ENCODE data around the gene SMAGP.
"Not testable (repeated sequence)": the region's sequence is repeated elsewhere in the genome, so short reads cannot be mapped to it uniquely, and the experiment has no call there.

SMAGP gene

GRCh38 chr12:51270067-51270950, at the start of gene SMAGP:
Gene SMAGP, minus strand, starts transcription at chr12:51270415. Its CDS starts 1,137 bp downstream, at chr12:51269278.
- peak within 1 kb of the TSS; percentile 60 for H3K4me3 ChIP-seq (ENCODE audit: insufficient read length, low read depth)
- H3K27me3 ChIP-seq (ENCODE audit: insufficient read depth, insufficient read length): no peaks in the 10 kb centered on the region
- H3K36me3 ChIP-seq (ENCODE audit: insufficient read depth, insufficient read length, low read length): peaks cover 6% of the 10 kb centered on the region
- no peak for TF ChIP-seq SUZ12 (IDR thresholded peaks at IDR 0.05; ENCODE audit: extremely low read depth, insufficient read depth, insufficient read length)
- no peak for TF ChIP-seq YY1 (IDR thresholded peaks at IDR 0.05; ENCODE audit: insufficient read depth, insufficient read length)
- no peak for TF ChIP-seq ZNF274 (IDR thresholded peaks at IDR 0.05; ENCODE audit: low read depth, low read length)
- no peaks in the 10 kb centered on the region for H3K9me3 ChIP-seq (ENCODE audit: insufficient read depth, low read length)
- H3K4me1 ChIP-seq (ENCODE audit: insufficient read depth, insufficient read length): peaks cover 2% of the 10 kb centered on the region
- DNase-seq (ENCODE audit: low read depth, low spot score): peak; percentile 59
- H3K9ac ChIP-seq (ENCODE audit: insufficient read length, low read depth): peak within 1 kb of the TSS; percentile 92

GRCh38 chr12:51318846-51319599, 48.8 kb upstream of the SMAGP start:
- no peaks in the 10 kb centered on the region for H3K27me3 ChIP-seq (ENCODE audit: insufficient read depth, insufficient read length)
- DNase-seq (ENCODE audit: low read depth, low spot score): no peak
- H3K9me3 ChIP-seq (ENCODE audit: insufficient read depth, low read length): no peaks in the 10 kb centered on the region
- peaks cover 9% of the 10 kb centered on the region for H3K4me1 ChIP-seq (ENCODE audit: insufficient read depth, insufficient read length)
- H3K4me3 ChIP-seq (ENCODE audit: insufficient read length, low read depth): no peak overlapping the region
- no peak overlapping the region for H3K9ac ChIP-seq (ENCODE audit: insufficient read length, low read depth)
- TF ChIP-seq YY1 (IDR thresholded peaks at IDR 0.05; ENCODE audit: insufficient read depth, insufficient read length) (no peak), SUZ12 (IDR thresholded peaks at IDR 0.05; ENCODE audit: extremely low read depth, insufficient read depth, insufficient read length) (no peak), ZNF274 (IDR thresholded peaks at IDR 0.05; ENCODE audit: low read depth, low read length) (no peak)
- H3K36me3 ChIP-seq (ENCODE audit: insufficient read depth, insufficient read length, low read length): no peaks in the 10 kb centered on the region

- not testable (repeated sequence) for H3K4me3 ChIP-seq (ENCODE audit: insufficient read length, low read depth); H3K27me3 ChIP-seq (ENCODE audit: insufficient read depth, insufficient read length); H3K9me3 ChIP-seq (ENCODE audit: insufficient read depth, low read length); H3K9ac ChIP-seq (ENCODE audit: insufficient read length, low read depth); H3K36me3 ChIP-seq (ENCODE audit: insufficient read depth, insufficient read length, low read length); DNase-seq (ENCODE audit: low read depth, low spot score); H3K4me1 ChIP-seq (ENCODE audit: insufficient read depth, insufficient read length)
Measured at GRCh38 chr12:51318057-51318806, 48.0 kb upstream of the SMAGP start.

- no peaks in the 10 kb centered on the region for H3K9me3 ChIP-seq (ENCODE audit: insufficient read depth, low read length)
- H3K4me3 ChIP-seq (ENCODE audit: insufficient read length, low read depth): no peak overlapping the region
- H3K27me3 ChIP-seq (ENCODE audit: insufficient read depth, insufficient read length): no peaks in the 10 kb centered on the region
- H3K36me3 ChIP-seq (ENCODE audit: insufficient read depth, insufficient read length, low read length): no peaks in the 10 kb centered on the region
- DNase-seq (ENCODE audit: low read depth, low spot score): no peak
- H3K9ac ChIP-seq (ENCODE audit: insufficient read length, low read depth): no peak overlapping the region
- TF ChIP-seq SUZ12 (IDR thresholded peaks at IDR 0.05; ENCODE audit: extremely low read depth, insufficient read depth, insufficient read length): no peak
- TF ChIP-seq ZNF274 (IDR thresholded peaks at IDR 0.05; ENCODE audit: low read depth, low read length): no peak
- TF ChIP-seq YY1 (IDR thresholded peaks at IDR 0.05; ENCODE audit: insufficient read depth, insufficient read length): no peak
- no peaks in the 10 kb centered on the region for H3K4me1 ChIP-seq (ENCODE audit: insufficient read depth, insufficient read length)
Measured at GRCh38 chr12:51311389-51311788, 41.2 kb upstream of the SMAGP start.

GRCh38 chr12:51307655-51308593, 37.7 kb upstream of the SMAGP start:
- Histone ChIP-seq H3K9ac (ENCODE audit: insufficient read length, low read depth) (no peak overlapping the region), H3K36me3 (ENCODE audit: insufficient read depth, insufficient read length, low read length) (no peaks in the 10 kb centered on the region), H3K4me3 (ENCODE audit: insufficient read length, low read depth) (no peak overlapping the region), H3K4me1 (ENCODE audit: insufficient read depth, insufficient read length) (no peaks in the 10 kb centered on the region), H3K27me3 (ENCODE audit: insufficient read depth, insufficient read length) (no peaks in the 10 kb centered on the region), H3K9me3 (ENCODE audit: insufficient read depth, low read length) (no peaks in the 10 kb centered on the region)
- TF ChIP-seq ZNF274 (IDR thresholded peaks at IDR 0.05; ENCODE audit: low read depth, low read length) (no peak), YY1 (IDR thresholded peaks at IDR 0.05; ENCODE audit: insufficient read depth, insufficient read length) (no peak), SUZ12 (IDR thresholded peaks at IDR 0.05; ENCODE audit: extremely low read depth, insufficient read depth, insufficient read length) (no peak)
- no peak for DNase-seq (ENCODE audit: low read depth, low spot score)

GRCh38 chr12:51306507-51306906, 36.3 kb upstream of the SMAGP start:
- no peaks in the 10 kb centered on the region for H3K27me3 ChIP-seq (ENCODE audit: insufficient read depth, insufficient read length)

GRCh38 chr12:51300768-51301167, 30.6 kb upstream of the SMAGP start:
- H3K9me3 ChIP-seq (ENCODE audit: insufficient read depth, low read length); H3K36me3 ChIP-seq (ENCODE audit: insufficient read depth, insufficient read length, low read length); H3K4me3 ChIP-seq (ENCODE audit: insufficient read length, low read depth); H3K27me3 ChIP-seq (ENCODE audit: insufficient read depth, insufficient read length); H3K9ac ChIP-seq (ENCODE audit: insufficient read length, low read depth); DNase-seq (ENCODE audit: low read depth, low spot score); H3K4me1 ChIP-seq (ENCODE audit: insufficient read depth, insufficient read length): not testable (repeated sequence)

More at GRCh38 chr12:51306507-51306906, 36.3 kb upstream of the SMAGP start:
- Histone ChIP-seq H3K4me3 (ENCODE audit: insufficient read length, low read depth) (no peak overlapping the region), H3K4me1 (ENCODE audit: insufficient read depth, insufficient read length) (no peaks in the 10 kb centered on the region), H3K36me3 (ENCODE audit: insufficient read depth, insufficient read length, low read length) (no peaks in the 10 kb centered on the region), H3K9me3 (ENCODE audit: insufficient read depth, low read length) (no peaks in the 10 kb centered on the region), H3K9ac (ENCODE audit: insufficient read length, low read depth) (no peak overlapping the region)
- no peak for DNase-seq (ENCODE audit: low read depth, low spot score)
- TF ChIP-seq SUZ12 (IDR thresholded peaks at IDR 0.05; ENCODE audit: extremely low read depth, insufficient read depth, insufficient read length) (no peak), YY1 (IDR thresholded peaks at IDR 0.05; ENCODE audit: insufficient read depth, insufficient read length) (no peak), ZNF274 (IDR thresholded peaks at IDR 0.05; ENCODE audit: low read depth, low read length) (no peak)

All from NT2/D1 (cell line).